H1 (cell line): ENCODE measurements around the gene TMEM212. TPM values are rescaled to one million over a fixed set of nuclear protein-coding genes. Genes with fewer than 3 reads are reported as not detected.

Experiments used
- E2F6 ChIP-seq: IDR thresholded peaks from 2 replicates; pipeline ENCODE4 v1.6.1; 2012; ENCODE audit warnings: inconsistent platforms
- USF2 ChIP-seq: IDR thresholded peaks from 2 replicates; pipeline ENCODE4 v1.6.1; 2011; ENCODE audit warnings: low read length, improper control_type of control experiment
- polyA plus RNA-seq, 7 experiments: library from polyadenylated mRNA; depleted of rRNA in 3 of 7; stranded (reverse) in 5 of 7; unstranded in 2 of 7; fragments of >200 nt in 5 of 7; fragments of 200-250 nt in 2 of 7; gene quantifications; 1 replicate in 5 of 7; 2 replicates in 1 of 7; 4 replicates in 1 of 7; pipeline versions ENCODE4 v1.2.1 to v1.2.3, GENCODE V29; 2011 to 2013; ENCODE audit warnings: missing spikeins in 2 of 7, mixed read lengths in 2 of 7
- total RNA-seq: library from RNA; stranded (reverse); fragmentation: NEBNext Ultra II Directional; extraction: Animal tissue kit (Norgen Biotek cat#: 25700); gene quantifications from 2 replicates; pipeline ENCODE4 v1.2.1, GENCODE V29; 2021

TMEM212 gene
- total and polyA plus RNA-seq, 2 of the 8 experiments (the other 6 are each of a cell fraction or from before 2014, with no cell fraction given): not detected

- TF ChIP-seq E2F6: no peak
- no peak for TF ChIP-seq USF2
These were observed 8.7 kb upstream of the TMEM212 start (continued) for GRCh38 chr3:171834461-171834801.
